ENCODE measurements around the gene ELOA2.
"Not testable (repeated sequence)": the region's sequence is repeated elsewhere in the genome, so short reads cannot be mapped to it uniquely, and the experiment has no call there.

ELOA2 gene

DNA sequence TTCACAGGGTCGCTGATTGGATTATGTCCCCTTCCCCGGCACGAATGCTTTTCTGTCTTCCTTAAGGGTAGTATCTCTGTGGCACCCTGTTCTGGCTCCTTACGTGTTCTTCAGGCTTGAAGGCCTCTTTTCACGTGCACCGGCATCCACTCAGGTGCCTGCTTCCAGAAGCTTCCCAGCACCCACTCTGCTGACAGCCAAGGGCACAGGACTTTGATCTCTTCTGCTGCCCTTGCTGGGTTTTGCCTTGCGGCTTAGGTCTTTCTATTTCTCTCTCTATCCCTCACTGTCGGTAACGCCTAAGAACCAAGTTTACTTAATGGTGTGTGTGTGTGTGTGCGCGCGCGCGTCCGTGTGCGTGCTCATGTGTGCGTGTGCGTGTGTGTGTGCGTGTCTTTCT, 14.7 kb downstream of the ELOA2 start:
- DNase-seq: not testable (repeated sequence)

DNA sequence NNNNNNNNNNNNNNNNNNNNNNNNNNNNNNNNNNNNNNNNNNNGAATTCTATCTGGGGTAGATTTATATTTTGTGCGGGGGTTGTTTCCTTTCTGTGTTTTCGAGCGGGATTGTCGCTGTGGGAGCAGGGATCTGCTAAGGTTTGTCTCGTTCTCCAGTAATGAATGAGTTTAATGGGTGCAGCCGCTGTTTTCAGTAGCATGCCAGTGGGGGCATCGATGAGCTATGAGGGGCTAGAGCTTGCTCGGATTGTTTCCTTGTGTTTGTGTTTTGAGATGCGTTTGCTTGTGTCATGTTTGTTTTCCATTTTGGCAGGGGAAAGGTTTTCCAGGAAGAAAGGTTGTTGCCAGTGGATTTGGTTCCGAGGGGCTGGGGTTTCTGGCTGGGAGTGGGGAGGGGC, 15.6 kb downstream of the ELOA2 start:
- DNase-seq: not testable (repeated sequence)

All from NCI-H1694 treated with DMSO at 0.1 percent for 48 hours (cell line).